ENCODE measurements around the gene SLC26A8.

DNA sequence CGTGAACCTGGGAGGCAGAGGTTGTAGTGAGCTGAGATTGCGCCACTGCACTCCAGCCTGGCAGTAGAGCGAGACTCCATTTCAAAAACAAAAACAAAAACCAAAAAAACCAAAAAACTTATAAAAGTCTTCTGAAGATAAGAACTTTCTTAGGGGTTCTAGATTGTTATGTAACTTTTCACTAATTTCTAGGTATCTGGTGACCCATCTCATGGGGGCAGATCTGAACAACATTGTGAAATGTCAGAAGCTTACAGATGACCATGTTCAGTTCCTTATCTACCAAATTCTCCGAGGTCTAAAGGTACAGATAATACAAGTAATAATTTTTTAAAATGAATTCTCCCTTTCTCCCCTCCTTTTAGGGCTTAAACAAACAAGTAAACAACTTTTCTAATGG is 48.2 kb upstream of the SLC26A8 start:
- TF ChIP-seq, protein P1, sequence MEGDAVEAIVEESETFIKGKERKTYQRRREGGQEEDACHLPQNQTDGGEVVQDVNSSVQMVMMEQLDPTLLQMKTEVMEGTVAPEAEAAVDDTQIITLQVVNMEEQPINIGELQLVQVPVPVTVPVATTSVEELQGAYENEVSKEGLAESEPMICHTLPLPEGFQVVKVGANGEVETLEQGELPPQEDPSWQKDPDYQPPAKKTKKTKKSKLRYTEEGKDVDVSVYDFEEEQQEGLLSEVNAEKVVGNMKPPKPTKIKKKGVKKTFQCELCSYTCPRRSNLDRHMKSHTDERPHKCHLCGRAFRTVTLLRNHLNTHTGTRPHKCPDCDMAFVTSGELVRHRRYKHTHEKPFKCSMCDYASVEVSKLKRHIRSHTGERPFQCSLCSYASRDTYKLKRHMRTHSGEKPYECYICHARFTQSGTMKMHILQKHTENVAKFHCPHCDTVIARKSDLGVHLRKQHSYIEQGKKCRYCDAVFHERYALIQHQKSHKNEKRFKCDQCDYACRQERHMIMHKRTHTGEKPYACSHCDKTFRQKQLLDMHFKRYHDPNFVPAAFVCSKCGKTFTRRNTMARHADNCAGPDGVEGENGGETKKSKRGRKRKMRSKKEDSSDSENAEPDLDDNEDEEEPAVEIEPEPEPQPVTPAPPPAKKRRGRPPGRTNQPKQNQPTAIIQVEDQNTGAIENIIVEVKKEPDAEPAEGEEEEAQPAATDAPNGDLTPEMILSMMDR (IDR thresholded peaks at IDR 0.05; ENCODE audit: poor library complexity, severe bottlenecking) = no peak
- TF ChIP-seq POLR2AphosphoS5 (IDR thresholded peaks at IDR 0.05) (no peak), SMC3 (conservative IDR thresholded peaks at IDR 0.05; ENCODE audit: poor library complexity) (no peak), MXI1 (conservative IDR thresholded peaks at IDR 0.05; ENCODE audit: poor library complexity, severe bottlenecking) (no peak), EP300 (conservative IDR thresholded peaks at IDR 0.05; ENCODE audit: poor library complexity, severe bottlenecking) (no peak), EZH2 (IDR thresholded peaks at IDR 0.05; ENCODE audit: borderline replicate concordance, insufficient read depth, low read length, poor library complexity, severe bottlenecking) (no peak)
- TF ChIP-seq, protein P2, sequence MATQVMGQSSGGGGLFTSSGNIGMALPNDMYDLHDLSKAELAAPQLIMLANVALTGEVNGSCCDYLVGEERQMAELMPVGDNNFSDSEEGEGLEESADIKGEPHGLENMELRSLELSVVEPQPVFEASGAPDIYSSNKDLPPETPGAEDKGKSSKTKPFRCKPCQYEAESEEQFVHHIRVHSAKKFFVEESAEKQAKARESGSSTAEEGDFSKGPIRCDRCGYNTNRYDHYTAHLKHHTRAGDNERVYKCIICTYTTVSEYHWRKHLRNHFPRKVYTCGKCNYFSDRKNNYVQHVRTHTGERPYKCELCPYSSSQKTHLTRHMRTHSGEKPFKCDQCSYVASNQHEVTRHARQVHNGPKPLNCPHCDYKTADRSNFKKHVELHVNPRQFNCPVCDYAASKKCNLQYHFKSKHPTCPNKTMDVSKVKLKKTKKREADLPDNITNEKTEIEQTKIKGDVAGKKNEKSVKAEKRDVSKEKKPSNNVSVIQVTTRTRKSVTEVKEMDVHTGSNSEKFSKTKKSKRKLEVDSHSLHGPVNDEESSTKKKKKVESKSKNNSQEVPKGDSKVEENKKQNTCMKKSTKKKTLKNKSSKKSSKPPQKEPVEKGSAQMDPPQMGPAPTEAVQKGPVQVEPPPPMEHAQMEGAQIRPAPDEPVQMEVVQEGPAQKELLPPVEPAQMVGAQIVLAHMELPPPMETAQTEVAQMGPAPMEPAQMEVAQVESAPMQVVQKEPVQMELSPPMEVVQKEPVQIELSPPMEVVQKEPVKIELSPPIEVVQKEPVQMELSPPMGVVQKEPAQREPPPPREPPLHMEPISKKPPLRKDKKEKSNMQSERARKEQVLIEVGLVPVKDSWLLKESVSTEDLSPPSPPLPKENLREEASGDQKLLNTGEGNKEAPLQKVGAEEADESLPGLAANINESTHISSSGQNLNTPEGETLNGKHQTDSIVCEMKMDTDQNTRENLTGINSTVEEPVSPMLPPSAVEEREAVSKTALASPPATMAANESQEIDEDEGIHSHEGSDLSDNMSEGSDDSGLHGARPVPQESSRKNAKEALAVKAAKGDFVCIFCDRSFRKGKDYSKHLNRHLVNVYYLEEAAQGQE (IDR thresholded peaks at IDR 0.05; ENCODE audit: borderline replicate concordance) = no peak
